Neural progenitor cell (in vitro differentiated cells): ENCODE data around the gene FOXJ1. TPM values are rescaled to one million over a fixed set of nuclear protein-coding genes. Genes with fewer than 3 reads are reported as not detected.

Experiments used
- microRNA-seq: library from miRNA; unstranded; fragments of <30 nt; microRNA quantifications from one replicate; pipeline ENCODE4, GENCODE V29; 2016
- small RNA-seq: library from RNA; depleted of rRNA; stranded (forward); fragments of <200 nt; gene quantifications from one replicate; pipeline ENCODE3, GENCODE V24; 2015
- total RNA-seq: library from RNA; depleted of rRNA; stranded (reverse); fragments of >200 nt; gene quantifications from 2 replicates; pipeline ENCODE4 v1.2.3, GENCODE V29; 2015; ENCODE audit warnings: low replicate concordance

Gene FOXJ1
- total RNA-seq, 1 donor from 2014 or later = 0.49 TPM

Small RNA genes lying within 50 kb of the gene (microRNA-seq; reads per million reads assigned to microRNA genes)
- gene MIR6868 = 0.73 reads per million

Small RNA genes lying within 50 kb of the gene (small RNA-seq; reads per million reads assigned to genes)
- gene MIR6868 = not detected

Other genes with a start within 250 kb of the FOXJ1 start
- gene TRIM65, start 244.3 kb downstream of the FOXJ1 start, total RNA-seq = 17.2 and 36.3 TPM in 2 replicates
- 26.8 and 57.4 TPM in 2 replicates for gene MRPL38, start 236.4 kb downstream of the FOXJ1 start, total RNA-seq
- gene FBF1, start 200.2 kb downstream of the FOXJ1 start, total RNA-seq = 11.2 and 31.4 TPM in 2 replicates
- gene ACOX1, start 162.1 kb downstream of the FOXJ1 start, total RNA-seq = 9.7 and 12.2 TPM in 2 replicates
- gene TEN1, start 162.0 kb downstream of the FOXJ1 start, total RNA-seq = 5.9 and 9.4 TPM in 2 replicates
- 3.0 and 6.8 TPM in 2 replicates for gene CDK3, start 140.4 kb downstream of the FOXJ1 start, total RNA-seq
- gene EVPL, start 113.9 kb downstream of the FOXJ1 start, total RNA-seq = not detected in 2 replicates
- gene SRP68, start 68.7 kb downstream of the FOXJ1 start, total RNA-seq = 31.7 and 32.8 TPM in 2 replicates
- not detected in 2 replicates for gene GALR2, start 66.5 kb downstream of the FOXJ1 start, total RNA-seq
- not detected in 2 replicates for gene ZACN, start 62.1 kb downstream of the FOXJ1 start, total RNA-seq
- gene EXOC7, start 37.5 kb downstream of the FOXJ1 start, total RNA-seq = 64.3 and 72.8 TPM in 2 replicates
- 18.5 and 21.0 TPM in 2 replicates for gene RNF157, start 99.2 kb upstream of the FOXJ1 start, total RNA-seq
- 4.2 and 10.7 TPM in 2 replicates for gene UBALD2, start 124.1 kb upstream of the FOXJ1 start, total RNA-seq
- 1.7 and 2.3 TPM in 2 replicates for gene QRICH2, start 167.0 kb upstream of the FOXJ1 start, total RNA-seq
- gene PRPSAP1, start 212.7 kb upstream of the FOXJ1 start, total RNA-seq = 73.7 and 89.7 TPM in 2 replicates
- 1.3 and 1.9 TPM in 2 replicates for gene SPHK1, start 243.4 kb upstream of the FOXJ1 start, total RNA-seq